Prostate gland (tissue), 2 donors: ENCODE results near the gene GPN2. TPM values are rescaled to one million over a fixed set of nuclear protein-coding genes. Genes with fewer than 3 reads are reported as not detected.
A peak's percentile ranks its signal among the peaks of the same experiment; 100 is the strongest.

Experiments used
- DNase-seq: peaks from one replicate; pipeline ENCODE4 v3.0.0-alpha.2; 2019; ENCODE audit warnings: low spot score
- H3K27ac ChIP-seq, 2 donors: fragments of 200-600 bp; sonication (generic); 2 replicates each; pipeline ENCODE4 v1.5.1; 2017 to 2019
- H3K27me3 ChIP-seq: fragments of 200-600 bp; sonication (generic); replicated peaks from 2 replicates; pipeline ENCODE4 v1.5.1; 2019; ENCODE audit not compliant: insufficient read depth
- H3K36me3 ChIP-seq, 2 donors: fragments of 200-600 bp; sonication (generic); 1 replicate in 1 of 2; 2 replicates in 1 of 2; pipeline versions ENCODE4 v1.5.1 to v1.8.1; 2017 to 2019
- H3K4me1 ChIP-seq: fragments of 200-600 bp; sonication (generic); replicated peaks from 2 replicates; pipeline ENCODE4 v1.5.1; 2019
- H3K4me3 ChIP-seq, 2 donors: fragments of 200-600 bp; sonication (generic); 2 replicates each; pipeline ENCODE4 v1.5.1; 2017 to 2019
- H3K9me3 ChIP-seq: fragments of 200-600 bp; sonication (generic); 2 replicates; pipeline ENCODE4 v1.5.1; 2017
- POLR2A ChIP-seq: fragments of 450-650 bp; IDR thresholded peaks from one replicate; pipeline ENCODE4 v1.6.1; 2016; ENCODE audit warnings: antibody characterized with exemption, mild to moderate bottlenecking
- POLR2AphosphoS5 ChIP-seq: sonication (generic); formaldehyde crosslinking; IDR thresholded peaks from one replicate; pipeline ENCODE4 v1.6.1; 2017; ENCODE audit warnings: antibody characterized with exemption
- WGBS: methylation state at CpG from one replicate; pipeline ENCODE4 v1.1.5; 2018; 5-methylcytosine and 5-hydroxymethylcytosine counted together
- intact Hi-C: fragments of 100-400 bp; cut with DNase I; formaldehyde crosslinking; loops from one replicate; pipeline ENCODE4 v1.14.2; 2022
- total RNA-seq, 2 donors: library from RNA; depleted of rRNA; stranded (reverse); fragments of >200 nt; gene quantifications; one replicate each; pipeline ENCODE4 v1.1.0, GENCODE V29; 2016
- TF ChIP-seq, protein P1 (sequence below), 4 experiments: fragments of 200-600 bp in 2 of 4; fragments of 450-650 bp in 2 of 4; sonication (generic) in 2 of 4; IDR thresholded peaks; 1 replicate in 3 of 4; 2 replicates in 1 of 4; pipeline ENCODE4 v1.5.1; 2016 to 2019; ENCODE audit warnings: antibody characterized with exemption in 4 of 4, mild to moderate bottlenecking in 2 of 4, moderate library complexity in 2 of 4

The GPN2 gene
- total RNA-seq, 2 donors from 2014 or later: 15.7 to 26.0 TPM

- intact Hi-C loops: no loop called here
- no peak for DNase-seq
- Histone ChIP-seq H3K4me3 (no peak overlapping the region), H3K4me1 (peaks cover 18% of the 10 kb centered on the region), H3K27me3 (no peaks in the 10 kb centered on the region), H3K27ac (no peak overlapping the region), H3K36me3 (peaks cover 0 to 3% of the 10 kb centered on the region in 2 donors), H3K9me3 (no peaks in the 10 kb centered on the region)
- TF ChIP-seq POLR2AphosphoS5 (no peak), POLR2A (no peak)
- TF ChIP-seq, protein P1, sequence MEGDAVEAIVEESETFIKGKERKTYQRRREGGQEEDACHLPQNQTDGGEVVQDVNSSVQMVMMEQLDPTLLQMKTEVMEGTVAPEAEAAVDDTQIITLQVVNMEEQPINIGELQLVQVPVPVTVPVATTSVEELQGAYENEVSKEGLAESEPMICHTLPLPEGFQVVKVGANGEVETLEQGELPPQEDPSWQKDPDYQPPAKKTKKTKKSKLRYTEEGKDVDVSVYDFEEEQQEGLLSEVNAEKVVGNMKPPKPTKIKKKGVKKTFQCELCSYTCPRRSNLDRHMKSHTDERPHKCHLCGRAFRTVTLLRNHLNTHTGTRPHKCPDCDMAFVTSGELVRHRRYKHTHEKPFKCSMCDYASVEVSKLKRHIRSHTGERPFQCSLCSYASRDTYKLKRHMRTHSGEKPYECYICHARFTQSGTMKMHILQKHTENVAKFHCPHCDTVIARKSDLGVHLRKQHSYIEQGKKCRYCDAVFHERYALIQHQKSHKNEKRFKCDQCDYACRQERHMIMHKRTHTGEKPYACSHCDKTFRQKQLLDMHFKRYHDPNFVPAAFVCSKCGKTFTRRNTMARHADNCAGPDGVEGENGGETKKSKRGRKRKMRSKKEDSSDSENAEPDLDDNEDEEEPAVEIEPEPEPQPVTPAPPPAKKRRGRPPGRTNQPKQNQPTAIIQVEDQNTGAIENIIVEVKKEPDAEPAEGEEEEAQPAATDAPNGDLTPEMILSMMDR (IDR thresholded peaks at IDR 0.05): no peak
- WGBS: 43% methylated on average over 4 of the region's 4 CpGs
These were observed 61.6 kb downstream of the GPN2 start for GRCh38 chr1:26828411-26828991.

DNA sequence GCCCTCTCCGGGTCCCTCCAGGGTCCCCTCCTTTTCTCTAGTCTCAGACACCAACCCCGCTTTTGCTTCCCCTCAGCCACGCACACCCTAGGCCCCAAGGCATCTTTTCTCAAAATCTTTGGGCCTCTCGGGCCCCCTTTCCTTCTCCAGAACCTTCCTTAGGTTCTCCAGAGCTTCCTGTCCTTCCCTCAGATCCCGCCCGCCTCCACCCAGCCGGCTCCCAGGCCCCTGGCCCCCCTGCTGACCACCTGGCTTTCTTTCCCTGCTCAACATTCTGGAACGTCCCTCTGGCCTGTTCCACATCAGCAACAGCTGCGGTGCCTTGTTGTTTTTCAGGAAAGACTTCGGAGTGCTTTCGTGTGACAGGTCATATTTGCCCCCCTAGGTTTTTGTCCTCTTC is 62.4 kb downstream of the GPN2 start:
- Histone ChIP-seq H3K27ac (peak overlapping the region; percentile 76 to 82), H3K36me3 (no peaks in the 10 kb centered on the region)
- intact Hi-C loops: no loop called here

GRCh38 chr1:26827106-26827604 is 62.9 kb downstream of the GPN2 start:
- TF ChIP-seq, protein P1 (IDR thresholded peaks at IDR 0.05): no peak
- TF ChIP-seq POLR2A: no peak
- no peak for TF ChIP-seq POLR2AphosphoS5
- intact Hi-C loops: no loop called here
- Histone ChIP-seq H3K27ac (peak overlapping the region; percentile 76 to 82), H3K36me3 (no peaks in the 10 kb centered on the region), H3K4me1 (peaks cover 18% of the 10 kb centered on the region), H3K4me3 (peak overlapping the region; percentile 70 to 73), H3K27me3 (no peaks in the 10 kb centered on the region), H3K9me3 (no peaks in the 10 kb centered on the region)
- 2% methylated on average over 17 of the region's 17 CpGs for WGBS
- no peak for DNase-seq

More for the DNA sequence above, 62.4 kb downstream of the GPN2 start:
- H3K27me3 ChIP-seq: no peaks in the 10 kb centered on the region
- 9% methylated on average over 11 of the region's 11 CpGs for WGBS
- TF ChIP-seq POLR2A: no peak
- TF ChIP-seq POLR2AphosphoS5: no peak
- TF ChIP-seq, protein P1 (IDR thresholded peaks at IDR 0.05): no peak
- peaks cover 18% of the 10 kb centered on the region for H3K4me1 ChIP-seq
- DNase-seq: no peak
- peak overlapping the region; percentile 70 to 73 for H3K4me3 ChIP-seq
- no peaks in the 10 kb centered on the region for H3K9me3 ChIP-seq

DNA sequence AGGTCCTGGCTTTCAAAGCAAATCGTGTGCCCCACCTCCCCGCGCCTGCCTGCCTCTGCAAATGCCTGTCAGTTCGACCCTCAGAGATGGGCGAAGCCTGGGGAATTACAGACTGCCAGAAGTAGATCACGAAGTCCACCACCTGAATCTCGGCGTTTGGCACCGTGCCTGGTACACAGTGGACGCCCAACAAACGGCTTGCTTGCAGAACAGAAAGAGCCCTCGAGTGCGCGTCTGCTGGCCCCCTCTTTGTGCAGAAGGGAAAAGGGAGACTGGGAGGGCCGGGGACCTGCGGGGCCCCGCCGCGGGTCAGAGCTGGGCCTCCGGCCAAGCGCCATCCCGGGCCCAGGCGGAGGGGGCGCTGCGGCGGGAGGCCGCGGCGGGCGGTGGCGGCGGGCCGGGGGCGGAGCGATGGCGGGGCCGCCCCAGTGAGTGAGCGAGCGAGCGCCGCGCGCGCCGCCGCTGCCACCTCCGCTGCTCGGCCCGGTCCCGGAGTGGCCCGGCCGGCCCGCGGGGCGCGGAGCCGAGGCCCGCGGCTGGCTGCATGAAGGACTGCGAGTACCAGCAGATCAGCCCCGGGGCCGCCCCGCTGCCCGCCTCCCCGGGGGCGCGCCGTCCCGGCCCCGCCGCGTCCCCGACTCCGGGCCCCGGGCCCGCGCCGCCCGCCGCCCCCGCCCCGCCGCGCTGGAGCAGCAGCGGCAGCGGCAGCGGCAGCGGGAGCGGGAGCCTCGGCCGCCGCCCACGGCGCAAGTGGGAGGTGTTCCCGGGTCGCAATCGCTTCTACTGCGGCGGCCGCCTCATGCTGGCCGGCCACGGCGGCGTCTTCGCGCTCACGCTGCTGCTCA is 63.6 kb downstream of the GPN2 start, which contains the start of gene ZDHHC18:
TSS of gene ZDHHC18 (plus strand) at position 428 of the 845 bp plus-strand sequence. CDS start at position 545, 117 bp downstream.
- no peaks in the 10 kb centered on the region for H3K27me3 ChIP-seq
- under 1% methylated on average over 73 of the region's 107 CpGs for WGBS
- no peaks in the 10 kb centered on the region for H3K9me3 ChIP-seq
- peak; percentile 58 for DNase-seq
- H3K36me3 ChIP-seq: no peaks in the 10 kb centered on the region
- intact Hi-C loops: no loop called here
- H3K27ac ChIP-seq: peak within 1 kb of the TSS; percentile 82 to 83
- H3K4me1 ChIP-seq: peaks cover 18% of the 10 kb centered on the region
- TF ChIP-seq POLR2A: no peak
- no peak for TF ChIP-seq POLR2AphosphoS5
- TF ChIP-seq, protein P1 (IDR thresholded peaks at IDR 0.05): peak; percentile 25 to 79 (median 53)
- H3K4me3 ChIP-seq: peak within 1 kb of the TSS; percentile 70 to 73

Other genes with a start within 250 kb of the GPN2 start
- 10 to 100 TPM; 71.4 to 92.8 TPM for gene ARID1A, start 194.3 kb downstream of the GPN2 start, total RNA-seq
- gene PIGV, start 102.3 kb downstream of the GPN2 start, total RNA-seq: 10 to 100 TPM; 26.4 to 32.4 TPM
- 10 to 100 TPM; 20.0 to 30.7 TPM for gene ZDHHC18, start 63.6 kb downstream of the GPN2 start, total RNA-seq
- 10 to 100 TPM; 39.2 to 80.7 TPM for gene SFN, start 27.1 kb downstream of the GPN2 start, total RNA-seq
- 10 to 100 TPM in 1 of 2 donors, 1 to 10 TPM in 1; 9.2 to 28.2 TPM for gene GPATCH3, start 10.2 kb upstream of the GPN2 start, total RNA-seq
- not detected for gene NR0B2, start 23.7 kb upstream of the GPN2 start, total RNA-seq
- 10 to 100 TPM; 65.4 to 66.3 TPM for gene NUDC, start 31.5 kb upstream of the GPN2 start, total RNA-seq
- 10 to 100 TPM; 14.0 to 42.8 TPM for gene KDF1, start 70.2 kb upstream of the GPN2 start, total RNA-seq
- 10 to 100 TPM; 21.1 to 30.6 TPM for gene TRNP1, start 103.4 kb upstream of the GPN2 start, total RNA-seq
- gene TENT5B, start 122.6 kb upstream of the GPN2 start, total RNA-seq: 10 to 100 TPM; 19.1 to 19.9 TPM